ENCODE results near the gene LMTK2. TPM values are rescaled to one million over a fixed set of nuclear protein-coding genes. Genes with fewer than 3 reads are reported as not detected.

The LMTK2 gene
- total RNA-seq, 1 donor from 2014 or later, result 12.7 TPM

DNA sequence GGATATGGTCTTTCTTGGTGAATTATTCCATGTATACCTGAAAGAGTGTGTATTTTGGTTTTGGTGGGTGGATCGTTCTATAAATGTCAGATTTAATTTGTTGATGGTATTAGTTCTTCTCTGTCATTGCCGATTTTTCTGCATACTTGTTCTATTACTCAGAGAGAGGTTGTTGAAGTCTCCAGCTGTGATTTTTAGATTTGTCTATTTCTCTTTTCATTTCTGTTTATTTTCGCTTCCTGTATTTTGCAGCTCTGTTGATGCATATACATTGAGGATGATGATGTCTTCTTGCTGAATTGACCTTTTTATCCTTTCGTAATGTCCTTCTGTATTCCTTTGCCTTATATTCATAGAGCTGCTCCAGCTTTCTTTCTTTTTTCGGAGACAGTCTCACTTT, 92.5 kb downstream of the LMTK2 start:
- no peak for DNase-seq (ENCODE audit: low spot score)

DNA sequence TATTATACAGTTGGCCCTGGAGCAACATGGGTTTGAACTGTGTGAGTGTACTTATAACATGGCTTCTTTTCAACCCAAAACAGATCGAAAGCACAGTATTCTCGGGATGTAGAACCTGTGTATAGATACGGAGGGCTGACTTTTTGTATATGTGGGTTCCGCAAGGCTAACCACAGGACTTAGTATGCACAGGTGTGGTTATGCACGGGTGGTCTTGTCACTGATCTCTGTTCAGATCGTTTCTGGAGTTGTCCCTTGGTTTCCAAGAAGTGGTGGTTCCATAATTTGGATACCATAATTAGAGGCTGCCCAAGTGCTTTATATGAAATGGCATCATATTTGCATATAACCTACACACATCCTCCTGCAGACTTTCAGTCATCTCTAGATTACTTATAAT, 93.7 kb downstream of the LMTK2 start:
- no peak for ATAC-seq
- no peak for DNase-seq (ENCODE audit: low spot score)

More for the DNA sequence above, 92.5 kb downstream of the LMTK2 start:
- ATAC-seq, result no peak

DNA sequence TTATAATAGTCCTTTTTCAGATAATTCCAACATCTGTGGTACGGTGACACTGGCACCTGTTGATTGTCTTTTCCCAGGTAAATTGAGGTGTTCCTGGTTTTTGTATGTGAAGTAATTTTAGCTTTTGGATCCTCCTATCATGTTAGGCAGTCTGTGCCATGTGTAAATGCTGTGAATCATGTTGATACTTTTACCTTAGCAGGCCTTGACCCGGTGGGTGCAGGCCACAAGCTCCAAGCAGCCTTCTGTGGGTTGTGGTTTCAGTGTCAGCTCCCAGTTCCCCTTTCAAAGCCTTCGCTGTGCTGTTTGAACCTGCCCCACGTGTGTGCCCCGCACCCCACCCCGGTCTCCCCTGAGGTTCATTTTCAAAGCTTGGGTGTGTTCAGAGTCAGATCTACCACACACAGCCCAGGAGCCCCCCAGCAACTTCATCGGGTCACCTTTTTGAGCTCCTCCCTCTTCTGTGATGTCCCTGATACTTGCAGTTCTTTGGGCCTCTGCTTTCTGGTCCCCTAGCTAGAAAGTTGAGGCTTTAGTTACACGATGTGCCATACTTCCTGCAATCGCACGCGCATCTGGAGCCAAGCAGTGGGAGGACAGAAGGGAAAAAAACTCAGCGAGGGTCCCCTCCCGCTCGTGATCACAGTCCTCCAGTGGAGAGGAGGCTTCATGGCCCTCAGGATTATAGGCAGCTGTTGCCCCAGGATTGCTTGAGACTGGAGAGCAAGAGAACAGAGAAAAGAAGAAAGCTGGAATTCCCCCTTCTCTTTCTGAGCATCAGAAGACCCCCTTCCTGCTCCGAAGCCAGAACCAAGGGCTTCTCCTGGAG, 95.9 kb downstream of the LMTK2 start:
- ATAC-seq (no peak), DNase-seq (ENCODE audit: low spot score) (no peak)

DNA sequence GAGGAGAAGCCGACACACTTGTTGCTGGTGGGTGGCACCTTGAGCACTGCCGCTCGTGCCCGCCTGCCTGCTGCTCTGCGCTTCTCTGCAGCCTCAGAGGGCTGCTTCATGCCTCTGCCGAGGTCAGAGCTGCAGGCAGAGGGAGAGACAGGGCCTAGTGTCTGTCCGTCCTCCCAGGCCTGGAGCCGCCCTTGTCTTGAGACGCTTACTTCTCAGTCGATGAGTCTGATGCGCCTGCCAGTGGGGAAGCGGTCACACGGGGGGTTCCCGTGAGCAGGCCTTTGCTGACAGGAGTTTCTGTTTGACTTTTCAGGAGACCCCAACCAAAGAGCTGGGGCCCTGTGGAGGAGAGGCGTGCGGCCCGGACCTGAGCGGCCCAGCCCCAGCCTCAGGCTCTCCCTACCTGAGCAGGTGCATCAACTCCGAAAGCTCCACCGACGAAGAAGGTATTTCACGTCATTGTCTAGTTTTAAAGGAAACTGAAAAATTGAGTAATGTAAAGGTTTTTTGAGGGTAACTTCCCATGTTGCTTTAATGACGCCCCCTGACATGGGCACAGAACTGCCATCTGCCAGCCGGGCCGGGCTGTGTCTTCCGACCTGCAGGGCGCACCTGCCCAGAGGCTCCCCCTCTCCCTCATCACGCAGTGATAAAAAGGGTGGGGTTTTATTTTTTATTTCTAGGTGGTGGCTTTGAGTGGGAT, 96.8 kb downstream of the LMTK2 start:
- DNase-seq (ENCODE audit: low spot score), result no peak

DNA sequence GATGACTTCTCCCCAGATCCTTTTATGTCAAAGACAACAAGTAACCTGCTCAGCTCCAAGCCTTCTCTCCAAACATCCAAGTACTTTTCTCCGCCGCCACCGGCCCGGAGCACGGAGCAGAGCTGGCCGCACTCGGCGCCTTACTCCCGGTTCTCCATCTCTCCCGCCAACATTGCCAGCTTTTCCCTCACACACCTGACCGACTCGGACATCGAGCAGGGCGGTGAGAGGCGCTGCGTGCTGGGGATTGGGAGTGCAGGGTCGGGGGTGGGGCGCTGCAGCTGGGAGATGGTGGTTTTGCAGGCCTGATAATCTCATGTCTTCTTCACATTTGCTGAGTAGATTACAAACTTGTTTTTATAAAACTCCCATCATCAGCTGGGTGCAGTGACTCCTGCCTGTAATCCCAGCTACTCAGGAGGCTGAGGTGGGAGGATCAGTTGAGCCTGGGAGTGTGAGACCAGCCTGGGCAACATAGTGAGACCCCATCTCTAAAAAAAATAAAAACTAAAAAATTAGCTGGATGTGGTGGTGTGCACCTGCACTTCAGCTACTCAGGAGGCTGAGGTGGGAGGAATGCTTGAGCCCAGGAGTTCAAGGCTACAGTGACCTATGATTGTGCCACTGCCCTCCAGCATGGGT, 97.4 kb downstream of the LMTK2 start:
- DNase-seq (ENCODE audit: low spot score) (no peak), ATAC-seq (no peak)

More for the DNA sequence above, 96.8 kb downstream of the LMTK2 start:
- ATAC-seq, result no peak

DNA sequence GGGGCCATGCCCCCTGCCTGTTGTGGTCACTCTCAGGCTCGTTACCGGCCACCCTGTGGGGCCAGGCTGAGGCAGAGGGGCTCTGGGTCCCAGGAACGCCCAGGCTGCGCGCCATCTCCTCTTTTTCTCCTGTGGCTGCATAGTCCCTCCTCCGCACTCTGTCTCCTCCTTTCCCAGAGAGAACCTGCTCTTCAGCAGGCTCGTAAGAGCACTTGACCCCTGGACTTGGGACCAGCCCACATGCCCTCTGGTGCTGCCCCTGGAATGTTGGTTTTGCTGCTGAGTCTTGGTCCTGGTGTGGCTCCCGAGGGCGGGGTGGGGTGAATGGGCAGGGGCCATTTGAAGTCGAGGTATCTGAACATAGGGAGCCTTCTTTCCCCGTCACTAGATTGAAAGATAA, 98.0 kb downstream of the LMTK2 start:
- no peak for ATAC-seq
- DNase-seq (ENCODE audit: low spot score), result no peak

DNA sequence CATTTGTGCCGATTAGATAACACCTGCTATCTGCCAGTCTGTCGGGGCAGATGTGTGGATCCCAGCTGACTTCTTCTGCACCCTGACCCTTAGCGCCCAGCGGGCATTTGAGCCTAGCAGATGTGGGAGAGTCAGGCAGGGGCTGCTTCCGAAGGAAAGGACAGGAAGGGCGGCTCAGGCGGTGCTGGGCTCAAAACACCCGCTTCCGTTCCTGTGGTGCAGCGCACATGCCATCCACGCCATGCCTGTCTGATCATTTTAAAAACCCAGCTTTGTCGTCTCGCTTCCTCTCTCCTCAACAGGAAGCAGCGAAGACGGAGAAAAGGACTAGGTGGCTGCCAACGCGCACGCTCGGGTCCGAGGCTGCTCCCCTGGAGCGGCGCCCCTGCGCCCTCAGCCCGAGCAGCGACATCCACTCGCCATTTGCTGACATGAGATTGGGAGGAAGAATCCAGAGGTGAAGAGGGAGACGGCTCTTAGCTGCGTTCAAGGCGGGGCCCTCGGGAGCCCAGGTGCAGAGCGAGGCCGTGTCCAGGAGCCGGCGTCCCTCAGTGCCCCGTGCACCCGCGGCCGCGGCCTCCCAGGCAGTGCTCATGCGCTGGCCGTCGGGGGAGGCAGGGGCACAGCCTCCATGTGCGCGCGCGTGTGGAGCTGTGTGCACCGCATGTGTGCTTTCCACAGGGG, 98.6 kb downstream of the LMTK2 start:
- DNase-seq (ENCODE audit: low spot score) (no peak), ATAC-seq (no peak)

DNA sequence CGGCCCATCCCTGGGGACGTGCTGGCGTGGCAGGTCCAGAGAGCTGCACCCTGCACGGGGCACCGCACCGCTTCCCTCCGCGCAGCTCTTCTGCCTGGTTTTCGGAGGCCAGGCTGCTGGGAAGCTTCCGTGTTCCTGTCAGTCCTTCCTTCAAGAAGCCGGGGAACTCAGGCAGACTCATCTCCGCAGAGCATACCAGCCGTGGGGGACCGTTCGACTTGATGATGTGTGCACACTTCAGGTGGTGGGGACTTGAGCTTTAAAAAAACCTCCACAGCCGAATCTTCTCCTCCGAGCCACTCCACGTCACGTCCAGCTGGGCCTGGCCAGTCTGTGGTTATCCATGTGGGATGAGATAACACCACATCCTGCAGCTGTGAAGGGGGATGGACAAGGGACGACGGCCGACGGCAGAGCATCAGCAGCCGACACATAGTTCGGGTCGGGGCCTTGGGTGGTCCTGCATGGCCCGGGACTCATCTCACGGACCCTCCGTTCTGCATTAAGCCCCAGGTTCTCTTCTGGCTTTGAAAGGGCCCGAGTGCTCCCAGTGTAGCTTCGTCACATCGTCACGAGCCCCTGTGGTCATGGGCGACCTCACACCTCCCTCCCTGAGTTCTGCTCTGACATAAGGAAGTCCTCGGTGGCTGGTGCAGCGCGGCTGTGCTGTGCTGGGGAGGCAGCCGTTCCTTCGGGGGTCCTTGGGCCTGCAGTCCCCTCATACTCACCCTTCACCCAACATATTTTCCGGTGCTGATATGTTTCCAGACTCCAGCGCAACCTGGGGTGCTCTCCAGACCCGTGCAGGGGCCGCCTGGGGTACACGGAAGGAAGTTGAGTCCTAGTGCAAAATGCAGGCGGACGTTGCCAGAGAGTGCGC, 100.0 kb downstream of the LMTK2 start:
- DNase-seq (ENCODE audit: low spot score) (no peak), ATAC-seq (no peak)

DNA sequence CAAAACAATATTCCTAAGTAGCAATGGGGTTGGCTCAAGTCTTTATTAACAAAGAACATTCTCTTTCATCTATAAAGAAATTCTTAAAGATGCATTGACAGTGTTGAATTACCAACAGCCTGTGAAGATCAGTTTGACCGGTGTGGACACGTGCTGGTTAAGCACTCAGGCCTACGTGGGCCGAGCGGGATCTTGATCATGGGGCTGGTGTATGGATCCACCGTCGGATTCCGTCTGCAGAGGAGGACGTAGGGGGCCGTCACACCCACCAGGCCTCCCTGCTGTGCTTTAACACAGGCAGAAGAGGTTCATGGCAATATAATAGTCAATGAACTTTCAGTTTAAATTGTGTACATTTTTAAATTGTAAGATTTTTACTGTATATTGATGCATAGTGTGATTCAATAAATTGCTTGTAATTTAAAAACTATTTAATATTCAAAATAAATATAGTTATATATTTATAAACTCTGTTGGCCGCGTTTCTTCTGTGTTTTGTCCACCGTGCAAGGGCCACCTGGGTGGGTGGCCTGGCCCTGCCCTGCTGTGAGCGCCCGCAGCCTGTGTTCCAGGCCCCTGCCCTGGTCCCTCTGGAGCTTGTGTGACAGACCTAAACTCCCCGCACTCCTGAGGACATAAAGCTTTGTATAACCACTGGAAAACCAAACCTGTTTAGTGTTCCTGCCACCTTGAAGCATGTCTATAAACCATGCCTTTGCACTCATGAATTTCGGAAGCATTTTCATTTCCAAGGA, 102.7 kb downstream of the LMTK2 start:
- no peak for ATAC-seq
- DNase-seq (ENCODE audit: low spot score), result no peak

DNA sequence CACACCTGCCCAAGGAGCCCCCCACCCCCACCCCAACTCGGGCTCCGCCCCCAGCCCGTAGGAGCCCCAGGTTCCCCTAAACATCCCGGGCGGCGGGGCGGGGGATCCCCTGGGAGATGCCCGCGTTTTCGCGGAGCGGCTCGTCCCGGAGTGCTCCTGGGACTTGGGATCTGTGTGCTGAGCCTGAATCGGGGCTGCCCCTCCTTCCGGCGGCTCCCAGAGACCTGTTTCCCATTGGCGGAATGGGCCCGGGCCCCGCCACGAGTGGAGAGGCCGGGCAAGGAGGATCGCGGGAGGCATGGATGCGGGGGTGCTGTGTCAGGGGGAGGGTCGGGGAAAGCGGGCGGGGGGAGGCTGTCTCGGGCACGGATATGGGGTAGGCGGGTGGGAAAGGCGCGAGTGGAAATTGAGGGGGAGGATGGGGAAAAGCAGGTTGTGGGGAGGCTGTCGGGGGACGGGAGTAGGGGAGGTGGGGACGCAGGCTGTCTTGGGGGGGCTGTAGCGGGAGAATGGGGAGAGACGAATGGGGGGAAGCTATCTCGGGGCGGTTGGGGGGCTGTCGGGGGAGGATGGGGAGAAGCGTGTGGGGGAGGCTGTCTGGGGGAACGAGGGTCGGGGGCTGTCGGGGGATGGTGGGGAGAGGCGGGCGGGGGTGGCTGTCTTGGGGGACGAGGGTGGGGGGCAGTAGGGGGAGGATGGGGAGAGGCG, 104.0 kb downstream of the LMTK2 start:
- DNase-seq (ENCODE audit: low spot score) (no peak), ATAC-seq (no peak)

DNA sequence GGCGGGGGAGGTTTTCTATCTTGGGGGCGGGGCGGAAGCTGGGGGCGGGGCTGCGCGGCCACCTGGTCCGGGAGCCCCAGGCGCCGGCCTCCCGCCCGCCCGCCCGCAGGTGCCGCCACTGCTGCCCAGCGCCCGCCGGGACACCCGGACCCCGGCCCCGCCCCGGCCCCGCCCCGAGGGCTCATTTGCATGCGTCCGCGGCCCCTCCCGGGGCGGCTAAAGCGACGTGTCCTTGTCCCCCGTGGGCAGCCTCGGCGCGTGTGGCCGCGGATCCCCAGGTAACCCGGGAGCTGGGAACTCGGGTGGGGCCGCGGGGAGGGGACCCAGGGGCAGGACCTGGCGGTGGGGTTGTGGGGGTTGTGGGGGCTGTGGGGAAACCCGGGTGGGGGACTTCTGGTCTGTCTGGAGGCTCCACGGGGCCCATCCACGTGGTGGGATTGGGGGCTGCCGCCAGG, 104.6 kb downstream of the LMTK2 start, which contains the start of gene BHLHA15:
BHLHA15 (plus strand) TSS at position 219 of the 455 bp plus-strand sequence. CDS start 871 bp downstream, outside the sequence.
- DNase-seq (ENCODE audit: low spot score) (peak; percentile 77), ATAC-seq (peak; percentile 85)

DNA sequence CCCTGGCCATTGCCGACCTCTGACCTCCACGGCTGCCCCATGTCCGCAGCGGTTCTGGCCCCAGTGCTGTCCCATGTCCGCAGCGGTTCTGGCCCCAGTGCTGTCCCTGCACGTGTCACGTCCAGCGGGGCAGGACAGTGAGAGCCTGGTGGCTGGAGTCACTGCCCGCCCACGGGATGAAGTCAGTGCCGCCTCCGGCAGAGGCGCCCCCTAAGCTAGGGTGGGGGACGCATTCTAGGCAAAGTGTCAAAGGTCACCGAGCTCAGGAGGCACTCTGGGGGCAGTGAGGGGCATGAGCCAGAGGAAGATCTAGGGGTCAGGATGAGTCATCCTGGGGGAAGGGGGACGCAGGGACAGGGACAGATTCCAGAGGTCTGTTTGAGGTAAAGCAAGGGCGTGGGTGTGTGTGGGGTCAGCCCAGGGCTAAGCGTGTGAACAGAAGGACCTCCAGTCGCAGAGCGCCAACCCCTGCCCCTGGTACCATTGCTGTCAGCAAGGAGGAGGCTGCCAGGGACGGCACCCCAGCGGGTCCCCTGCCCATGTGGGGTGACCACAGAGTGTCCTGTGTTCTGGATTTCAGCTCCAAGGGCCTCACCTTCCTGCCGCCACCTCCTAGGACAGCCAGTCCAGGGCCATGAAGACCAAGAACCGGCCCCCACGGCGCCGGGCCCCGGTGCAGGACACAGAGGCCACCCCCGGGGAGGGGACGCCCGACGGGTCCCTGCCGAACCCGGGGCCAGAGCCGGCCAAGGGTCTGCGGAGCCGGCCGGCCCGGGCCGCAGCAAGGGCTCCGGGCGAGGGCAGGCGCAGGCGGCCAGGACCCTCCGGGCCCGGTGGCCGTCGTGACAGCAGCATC, 105.2 kb downstream of the LMTK2 start:
- DNase-seq (ENCODE audit: low spot score) (peak; percentile 59), ATAC-seq (peak; percentile 69)

DNA sequence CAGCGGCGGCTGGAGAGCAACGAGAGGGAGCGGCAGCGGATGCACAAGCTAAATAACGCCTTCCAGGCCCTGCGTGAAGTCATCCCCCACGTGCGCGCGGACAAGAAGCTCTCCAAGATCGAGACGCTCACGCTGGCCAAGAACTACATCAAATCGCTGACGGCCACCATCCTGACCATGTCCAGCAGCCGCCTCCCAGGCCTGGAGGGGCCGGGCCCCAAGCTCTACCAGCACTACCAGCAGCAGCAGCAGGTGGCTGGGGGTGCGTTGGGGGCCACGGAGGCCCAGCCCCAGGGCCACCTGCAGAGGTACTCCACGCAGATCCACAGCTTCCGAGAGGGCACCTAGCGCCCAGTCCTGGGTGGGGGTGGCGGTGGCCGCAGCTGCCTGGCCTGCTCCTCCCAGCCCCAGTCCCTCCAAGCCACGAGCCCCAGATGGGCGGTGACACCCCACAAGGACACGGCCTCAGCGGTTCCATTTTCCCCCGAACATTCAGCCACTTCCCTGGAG, 105.9 kb downstream of the LMTK2 start:
- ATAC-seq (no peak), DNase-seq (ENCODE audit: low spot score) (no peak)

DNA sequence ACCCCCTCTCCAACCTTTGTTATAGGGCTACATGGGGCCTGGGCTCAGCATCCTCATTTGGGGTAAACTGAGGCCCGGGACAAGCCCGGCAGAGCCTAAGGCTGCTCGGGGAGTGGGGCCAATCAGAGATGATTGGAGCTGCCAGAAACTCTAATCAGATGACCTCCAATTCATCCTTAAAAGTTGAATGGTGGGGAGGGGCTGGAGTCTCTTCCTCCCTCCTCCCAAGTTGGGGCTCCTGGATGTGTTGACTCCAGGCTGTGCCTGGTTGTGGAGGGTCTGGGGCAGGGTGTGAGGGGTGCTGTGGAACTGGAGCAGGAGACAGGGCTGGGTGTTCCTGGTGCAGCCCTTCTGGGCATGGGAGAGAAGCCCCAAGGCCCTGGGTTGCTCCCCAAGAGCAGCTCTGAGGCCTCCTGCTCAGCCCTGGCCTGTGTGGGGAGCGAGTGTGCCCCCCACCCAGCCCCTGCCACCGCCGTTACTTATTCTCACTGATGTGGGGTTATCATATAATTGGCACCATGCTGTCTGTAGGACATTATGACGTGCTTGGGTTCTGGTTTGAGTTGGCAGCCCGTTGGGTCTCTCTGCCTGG, 106.7 kb downstream of the LMTK2 start:
- DNase-seq (ENCODE audit: low spot score) (no peak), ATAC-seq (no peak)

DNA sequence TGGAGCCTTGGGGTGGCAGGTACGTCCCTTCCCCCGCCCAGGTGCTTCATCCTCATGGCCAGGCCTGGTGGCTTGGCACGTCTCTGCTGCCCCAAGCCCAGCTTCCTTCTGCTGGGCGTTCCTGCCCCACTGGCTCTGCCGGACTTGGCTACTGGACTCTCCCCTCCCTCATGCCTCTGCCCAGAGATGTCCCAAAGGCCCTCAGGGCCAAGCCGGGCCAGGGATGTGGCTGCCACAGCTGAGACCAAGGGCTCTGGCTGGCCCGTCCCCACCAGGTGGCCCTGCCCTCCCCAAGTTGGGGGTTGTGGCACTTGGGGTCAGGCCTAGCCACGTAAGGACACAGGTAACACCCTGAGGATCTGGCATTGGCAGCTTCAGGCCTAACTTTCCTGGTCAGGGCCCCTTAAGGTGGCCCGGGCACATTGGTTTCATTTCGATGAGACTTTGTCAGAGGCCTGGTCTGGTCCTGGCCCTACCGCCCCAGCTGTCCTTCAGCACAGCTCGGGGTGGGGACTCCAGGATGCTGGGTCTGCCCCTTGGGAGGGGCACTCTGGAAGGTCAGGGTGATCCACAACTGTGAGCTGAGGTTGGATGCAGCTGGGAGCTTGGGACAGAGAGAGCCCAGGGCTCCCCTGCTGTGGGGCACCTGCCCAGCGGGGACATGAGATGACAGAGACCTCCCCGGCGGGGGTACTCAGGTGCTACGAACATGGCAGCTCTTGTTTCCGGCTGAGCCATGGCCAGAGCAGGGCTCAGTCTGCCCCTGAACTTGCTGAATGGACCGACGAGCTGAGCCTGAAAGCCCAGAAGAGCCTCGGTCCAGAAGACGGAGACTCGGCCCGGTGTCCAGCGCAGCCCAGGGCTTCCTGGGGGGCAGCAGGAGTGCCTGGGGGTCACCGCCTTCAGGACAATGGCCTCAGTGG, 107.5 kb downstream of the LMTK2 start:
- DNase-seq (ENCODE audit: low spot score) (no peak), ATAC-seq (peak; percentile 6)

DNA sequence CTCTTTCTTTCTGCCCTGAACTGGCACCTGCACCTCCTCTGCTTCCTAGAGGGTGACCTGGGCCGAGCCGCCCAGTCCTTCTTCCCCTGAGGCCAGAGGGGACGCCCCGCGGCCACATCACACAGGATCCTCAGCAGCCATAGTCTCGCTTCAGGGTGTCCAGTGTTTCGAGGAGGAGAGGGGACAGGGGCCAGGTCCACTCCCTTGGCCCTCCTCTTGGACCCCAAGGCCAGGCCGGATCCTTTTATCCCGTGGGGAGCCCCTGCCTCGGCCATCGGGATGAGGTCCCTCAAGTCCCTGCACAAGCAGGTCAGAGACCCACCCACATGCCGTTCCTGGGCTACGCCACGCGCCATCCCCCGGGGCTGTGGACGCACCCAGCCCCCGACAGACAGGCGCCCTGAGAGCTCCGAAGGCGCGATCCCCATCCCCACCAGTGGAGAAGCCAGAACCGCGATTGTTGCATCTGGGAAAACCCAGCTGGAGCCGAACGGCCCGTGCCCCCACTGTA, 108.2 kb downstream of the LMTK2 start:
- no peak for ATAC-seq
- no peak for DNase-seq (ENCODE audit: low spot score)
